ENCODE measurements around the gene OR51B4. TPM values are rescaled to one million over a fixed set of nuclear protein-coding genes. Genes with fewer than 3 reads are reported as not detected.

The OR51B4 gene
- total and polyA plus RNA-seq, 9 of the 15 experiments (the other 6 are each of a cell fraction or from before 2014, with no cell fraction given), result 17.1 to 64.6 (median 39.9) TPM

- ChIA-PET CTCF (ENCODE audit: low intra/inter-chr PET ratio) (no interaction called here), POLR2A (interaction anchor here (0.6 to 1.0 kb wide), 2 partner anchors 48 to 157 kb away, joined by 3 read pairs; no protein-coding TSS in a partner anchor)
- ATAC-seq (no peak), DNase-seq (ENCODE audit: extremely low read depth in 1 of 4, low spot score in 3 of 4) (no peak), FAIRE-seq (no peak)
- peaks cover 57% of the 10 kb centered on the region for H3K79me2 ChIP-seq (ENCODE audit: control insufficient read depth, insufficient read depth, low read length)
- H2AFZ ChIP-seq (ENCODE audit: low read depth, low read length), result no peak overlapping the region
- H3K4me3 ChIP-seq, result no peak overlapping the region
- H3K4me2 ChIP-seq (ENCODE audit: insufficient read depth, low read length), result no peak overlapping the region
- in situ Hi-C loops (cut with MboI), result no loop called here
- no TSS peak for BruUV-seq (replicated peaks)
- H3K36me3 ChIP-seq (ENCODE audit: control insufficient read depth, insufficient read depth, low read length), result peaks cover 80% of the 10 kb centered on the region
- H3K9me1 ChIP-seq (ENCODE audit: control insufficient read depth, insufficient read depth, low read length), result no peaks in the 10 kb centered on the region
- H4K20me1 ChIP-seq (replicated peaks; ENCODE audit: control insufficient read depth, insufficient read depth, low read length), result no peaks in the 10 kb centered on the region
- no peak overlapping the region for H3K27ac ChIP-seq (ENCODE audit: extremely low read depth, low read depth, low read length)
- peaks cover 0 to 3% of the 10 kb centered on the region in 2 experiments; a peak in 2 of 5 replicates for H3K4me1 ChIP-seq (replicated peaks in 1 of 2; ENCODE audit: control insufficient read depth in 2 of 2, insufficient read depth in 2 of 2, low read length in 2 of 2)
- no peaks in the 10 kb centered on the region for H3K27me3 ChIP-seq (ENCODE audit: control insufficient read depth in 2 of 2, insufficient read depth in 2 of 2, low read length in 2 of 2)
- H3K9me3 ChIP-seq (replicated peaks; ENCODE audit: control insufficient read depth, insufficient read depth, low read depth, low read length), result no peaks in the 10 kb centered on the region
- no peak for TF ChIP-seq ESRRB (CRISPR knock-in tag; IDR thresholded peaks at IDR 0.05; ENCODE audit: borderline replicate concordance)
- TF ChIP-seq ASH1L (IDR thresholded peaks at IDR 0.05; ENCODE audit: borderline replicate concordance, low read depth, partially characterized antibody), result no peak
- TF ChIP-seq ARNT (IDR thresholded peaks at IDR 0.05), result no peak
- TF ChIP-seq RFX5 (IDR thresholded peaks at IDR 0.05; ENCODE audit: low read depth, low read length), result no peak
- no peak for TF ChIP-seq MAFF (IDR thresholded peaks at IDR 0.05; ENCODE audit: low read length)
- no peak for TF ChIP-seq HDAC8 (tag; IDR thresholded peaks at IDR 0.05)
- no peak for TF ChIP-seq ZNF217 (CRISPR knock-in tag; IDR thresholded peaks at IDR 0.05)
- H3K9ac ChIP-seq (ENCODE audit: insufficient read depth in 1 of 2, low read depth in 2 of 2, low read length in 2 of 2), result no peak overlapping the region
- intact Hi-C loops (cut with micrococcal nuclease), result no loop called here
- 55% methylated on average over 3 of the region's 3 CpGs for WGBS (ENCODE audit: insufficient coverage, low coverage, missing lambda C conversion rate)
Observed at GRCh38 chr11:5348551-5349194, 46.9 kb upstream of the OR51B4 start.
